Putamen (tissue), 1 donor: ENCODE results near the gene MAGI1.

Source experiments
- DNase-seq: peaks from one replicate; pipeline ENCODE4 v3.0.0-alpha.2; 2016; ENCODE audit warnings: low spot score

Gene MAGI1

GRCh38 chr3:65716071-65716751 is 322.5 kb downstream of the MAGI1 start:
- DNase-seq: no peak

GRCh38 chr3:65714134-65714533 is 324.6 kb downstream of the MAGI1 start:
- DNase-seq: no peak

- peak; percentile 13 for DNase-seq
Observed at GRCh38 chr3:65713016-65713415, 325.7 kb downstream of the MAGI1 start.

GRCh38 chr3:65712140-65712539 is 326.6 kb downstream of the MAGI1 start:
- DNase-seq: no peak

- DNase-seq: no peak
Observed at GRCh38 chr3:65706776-65707568, 331.7 kb downstream of the MAGI1 start.

GRCh38 chr3:65706301-65706700 is 332.4 kb downstream of the MAGI1 start:
- DNase-seq: peak; percentile 8

- DNase-seq: no peak
Observed at GRCh38 chr3:65703820-65704219, 334.9 kb downstream of the MAGI1 start.

- no peak for DNase-seq
Observed at GRCh38 chr3:65703026-65703425, 335.7 kb downstream of the MAGI1 start.

GRCh38 chr3:65702202-65702601 is 336.5 kb downstream of the MAGI1 start:
- DNase-seq: no peak

- DNase-seq: no peak
Observed at GRCh38 chr3:65701516-65701915, 337.2 kb downstream of the MAGI1 start.

- DNase-seq: no peak
Observed at GRCh38 chr3:65689436-65689835, 349.3 kb downstream of the MAGI1 start.

GRCh38 chr3:65687741-65688140 is 351.0 kb downstream of the MAGI1 start:
- no peak for DNase-seq

GRCh38 chr3:65685621-65686235 is 353.0 kb downstream of the MAGI1 start:
- peak; percentile 32 for DNase-seq

GRCh38 chr3:65678516-65678915 is 360.2 kb downstream of the MAGI1 start:
- DNase-seq: no peak

- no peak for DNase-seq
Observed at GRCh38 chr3:65677486-65678010, 361.2 kb downstream of the MAGI1 start.

- DNase-seq: no peak
Observed at GRCh38 chr3:65676580-65676979, 362.1 kb downstream of the MAGI1 start.

GRCh38 chr3:65675011-65675410 is 363.7 kb downstream of the MAGI1 start:
- DNase-seq: no peak

GRCh38 chr3:65674226-65674625 is 364.5 kb downstream of the MAGI1 start:
- DNase-seq: no peak

- DNase-seq: peak; percentile 52
Observed at GRCh38 chr3:65672871-65673815, 365.6 kb downstream of the MAGI1 start.

- no peak for DNase-seq
Observed at GRCh38 chr3:65672061-65672460, 366.7 kb downstream of the MAGI1 start.

GRCh38 chr3:65671004-65671403 is 367.7 kb downstream of the MAGI1 start:
- no peak for DNase-seq
